GM19455 (cell line): Measurements from ENCODE around the gene COPS2.
"Not testable (repeated sequence)": the region's sequence is repeated elsewhere in the genome, so short reads cannot be mapped to it uniquely, and the experiment has no call there.

Experiments used
- ATAC-seq: cut with Tn5 transposase; IDR thresholded peaks from one replicate; pipeline ENCODE4 v1.9.1; 2021; ENCODE audit not compliant: unreplicated experiment

The COPS2 gene

GRCh38 chr15:49155110-49155833 is at the start of gene COPS2:
Gene COPS2, minus strand, starts transcription at chr15:49155599. Its CDS starts 21 bp downstream, at chr15:49155578.
- peak; percentile 88 for ATAC-seq

GRCh38 chr15:49200347-49200746 is 44.9 kb upstream of the COPS2 start:
- no peak for ATAC-seq

- no peak for ATAC-seq
These were observed 44.3 kb upstream of the COPS2 start for GRCh38 chr15:49199666-49200065.

GRCh38 chr15:49196856-49197255 is 41.5 kb upstream of the COPS2 start:
- no peak for ATAC-seq

GRCh38 chr15:49191892-49192291 is 36.5 kb upstream of the COPS2 start:
- ATAC-seq: no peak

- no peak for ATAC-seq
These were observed 35.2 kb upstream of the COPS2 start for GRCh38 chr15:49190586-49190985.

GRCh38 chr15:49189631-49190030 is 34.2 kb upstream of the COPS2 start:
- ATAC-seq: no peak

GRCh38 chr15:49188933-49189332 is 33.5 kb upstream of the COPS2 start:
- no peak for ATAC-seq

- ATAC-seq: no peak
These were observed 32.3 kb upstream of the COPS2 start for GRCh38 chr15:49187549-49188245.

- no peak for ATAC-seq
These were observed 30.1 kb upstream of the COPS2 start for GRCh38 chr15:49185473-49185872.

GRCh38 chr15:49183741-49184140 is 28.3 kb upstream of the COPS2 start:
- not testable (repeated sequence) for ATAC-seq

- ATAC-seq: no peak
These were observed 26.7 kb upstream of the COPS2 start for GRCh38 chr15:49182128-49182527.

- ATAC-seq: no peak
These were observed 24.2 kb upstream of the COPS2 start for GRCh38 chr15:49179433-49180190.

GRCh38 chr15:49178497-49178896 is 23.1 kb upstream of the COPS2 start:
- ATAC-seq: no peak

- not testable (repeated sequence) for ATAC-seq
These were observed 20.4 kb upstream of the COPS2 start for GRCh38 chr15:49175582-49176397.

GRCh38 chr15:49174902-49175301 is 19.5 kb upstream of the COPS2 start:
- ATAC-seq: no peak

- no peak for ATAC-seq
These were observed 16.4 kb upstream of the COPS2 start for GRCh38 chr15:49171790-49172189.

GRCh38 chr15:49169880-49170597 is 14.6 kb upstream of the COPS2 start, which contains the start of gene GALK2:
Gene GALK2, plus strand, starts transcription at chr15:49170247. Its CDS starts 76 bp downstream, at chr15:49170323.
- ATAC-seq: peak; percentile 96

- ATAC-seq: no peak
These were observed 12.6 kb upstream of the COPS2 start for GRCh38 chr15:49168016-49168415.

- ATAC-seq: no peak
These were observed 9.5 kb upstream of the COPS2 start for GRCh38 chr15:49164865-49165264.
